Thoracic aorta (tissue), 2 donors: ENCODE measurements around the gene FRMPD1. TPM values are rescaled to one million over a fixed set of nuclear protein-coding genes. Genes with fewer than 3 reads are reported as not detected.

Source experiments
- ATAC-seq: fragments of 150-250 bp; one replicate; pipeline ENCODE4 v1.8.0; 2017; ENCODE audit warnings: low read depth; ENCODE audit not compliant: insufficient number of reproducible peaks, low FRiP score
- DNase-seq: peaks from one replicate; pipeline ENCODE4 v3.0.0-alpha.2; 2020; ENCODE audit warnings: low spot score
- H3K27ac ChIP-seq, 2 donors: fragments of 200-600 bp; sonication (generic); 1 replicate in 1 of 2; 2 replicates in 1 of 2; pipeline ENCODE4 v1.5.1; 2016; ENCODE audit warnings: mild to moderate bottlenecking in 2 of 2, moderate library complexity in 2 of 2
- H3K27me3 ChIP-seq: fragments of 200-600 bp; sonication (generic); replicated peaks from 2 replicates; pipeline ENCODE4 v1.6.0; 2016; ENCODE audit warnings: mild to moderate bottlenecking; ENCODE audit not compliant: insufficient read depth
- H3K36me3 ChIP-seq: fragments of 200-600 bp; sonication (generic); one replicate; pipeline ENCODE4 v1.5.1; 2016
- H3K4me1 ChIP-seq, 2 donors: fragments of 200-600 bp; sonication (generic); 1 replicate in 1 of 2; 2 replicates in 1 of 2; pipeline versions ENCODE4 v1.5.1 to v1.6.0; 2016; ENCODE audit warnings: low read depth in 2 of 2, mild to moderate bottlenecking in 1 of 2; ENCODE audit not compliant: control insufficient read depth in 1 of 2
- H3K4me3 ChIP-seq: fragments of 200-600 bp; sonication (generic); 2 replicates; pipeline ENCODE4 v1.5.1; 2016; ENCODE audit warnings: mild to moderate bottlenecking
- H3K9me3 ChIP-seq: fragments of 200-600 bp; sonication (generic); 2 replicates; pipeline ENCODE4 v1.5.1; 2016
- total RNA-seq, 2 donors: library from RNA; depleted of rRNA; stranded (reverse); fragments of >200 nt; gene quantifications; one replicate each; pipeline versions ENCODE4 v1.1.0 to v1.2.3, GENCODE V29; 2016
- TF ChIP-seq, protein P1 (sequence below): fragments of 200-600 bp; sonication (generic); IDR thresholded peaks from one replicate; pipeline ENCODE4 v1.5.1; 2019; ENCODE audit warnings: antibody characterized with exemption

Gene FRMPD1
- total RNA-seq, 2 donors from 2014 or later: 0.27 TPM; not detected in 1

DNA sequence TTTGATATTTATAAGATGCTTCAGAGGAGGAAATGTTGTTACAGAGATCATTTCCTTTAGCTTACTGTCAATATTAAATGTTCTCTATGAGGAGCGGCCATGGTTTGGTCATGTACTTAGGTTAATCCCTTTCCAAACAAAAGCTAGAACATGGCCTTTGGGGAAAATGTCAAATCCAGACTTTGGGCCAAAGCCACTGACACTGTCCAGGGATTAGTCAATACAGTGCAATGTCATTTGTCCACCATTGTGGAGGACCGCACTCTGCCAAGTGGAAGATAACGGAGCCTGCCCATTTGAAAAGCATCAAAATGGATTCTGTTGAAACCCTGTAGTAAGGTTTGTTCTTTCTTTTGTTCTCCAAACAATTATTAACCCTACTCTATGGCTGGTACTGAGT is 50.1 kb downstream of the FRMPD1 start:
- Histone ChIP-seq H3K4me3 (no peak overlapping the region), H3K36me3 (no peaks in the 10 kb centered on the region), H3K27me3 (no peaks in the 10 kb centered on the region), H3K9me3 (no peaks in the 10 kb centered on the region), H3K4me1 (no peaks in the 10 kb centered on the region), H3K27ac (no peak overlapping the region)
- DNase-seq (no peak), ATAC-seq (no peak)
- TF ChIP-seq, protein P1, sequence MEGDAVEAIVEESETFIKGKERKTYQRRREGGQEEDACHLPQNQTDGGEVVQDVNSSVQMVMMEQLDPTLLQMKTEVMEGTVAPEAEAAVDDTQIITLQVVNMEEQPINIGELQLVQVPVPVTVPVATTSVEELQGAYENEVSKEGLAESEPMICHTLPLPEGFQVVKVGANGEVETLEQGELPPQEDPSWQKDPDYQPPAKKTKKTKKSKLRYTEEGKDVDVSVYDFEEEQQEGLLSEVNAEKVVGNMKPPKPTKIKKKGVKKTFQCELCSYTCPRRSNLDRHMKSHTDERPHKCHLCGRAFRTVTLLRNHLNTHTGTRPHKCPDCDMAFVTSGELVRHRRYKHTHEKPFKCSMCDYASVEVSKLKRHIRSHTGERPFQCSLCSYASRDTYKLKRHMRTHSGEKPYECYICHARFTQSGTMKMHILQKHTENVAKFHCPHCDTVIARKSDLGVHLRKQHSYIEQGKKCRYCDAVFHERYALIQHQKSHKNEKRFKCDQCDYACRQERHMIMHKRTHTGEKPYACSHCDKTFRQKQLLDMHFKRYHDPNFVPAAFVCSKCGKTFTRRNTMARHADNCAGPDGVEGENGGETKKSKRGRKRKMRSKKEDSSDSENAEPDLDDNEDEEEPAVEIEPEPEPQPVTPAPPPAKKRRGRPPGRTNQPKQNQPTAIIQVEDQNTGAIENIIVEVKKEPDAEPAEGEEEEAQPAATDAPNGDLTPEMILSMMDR: no peak

DNA sequence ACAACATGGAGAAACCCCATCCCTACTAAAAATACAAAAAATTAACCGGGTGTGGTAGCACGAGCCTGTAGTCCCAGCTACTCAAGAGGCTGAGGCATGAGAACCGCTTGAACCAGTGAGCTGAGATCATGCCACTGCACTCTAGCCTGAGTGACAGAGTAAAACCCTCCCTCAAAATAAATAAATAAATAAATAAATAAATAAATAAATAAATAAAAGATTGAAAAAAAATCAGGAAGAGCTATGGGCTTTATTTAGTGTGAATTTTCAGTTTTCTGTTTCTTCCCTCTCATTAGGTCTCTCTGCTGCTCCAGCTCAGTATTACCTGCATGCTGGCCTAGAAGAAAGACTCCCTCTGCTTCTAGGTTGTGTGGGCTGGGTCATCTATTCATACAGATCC is 55.0 kb downstream of the FRMPD1 start:
- H3K9me3 ChIP-seq: no peaks in the 10 kb centered on the region
- no peaks in the 10 kb centered on the region for H3K4me1 ChIP-seq
- H3K36me3 ChIP-seq: no peaks in the 10 kb centered on the region
- no peak overlapping the region for H3K27ac ChIP-seq
- H3K4me3 ChIP-seq: no peak overlapping the region
- ATAC-seq (no peak), DNase-seq (no peak)
- TF ChIP-seq, protein P1: no peak
- no peaks in the 10 kb centered on the region for H3K27me3 ChIP-seq

DNA sequence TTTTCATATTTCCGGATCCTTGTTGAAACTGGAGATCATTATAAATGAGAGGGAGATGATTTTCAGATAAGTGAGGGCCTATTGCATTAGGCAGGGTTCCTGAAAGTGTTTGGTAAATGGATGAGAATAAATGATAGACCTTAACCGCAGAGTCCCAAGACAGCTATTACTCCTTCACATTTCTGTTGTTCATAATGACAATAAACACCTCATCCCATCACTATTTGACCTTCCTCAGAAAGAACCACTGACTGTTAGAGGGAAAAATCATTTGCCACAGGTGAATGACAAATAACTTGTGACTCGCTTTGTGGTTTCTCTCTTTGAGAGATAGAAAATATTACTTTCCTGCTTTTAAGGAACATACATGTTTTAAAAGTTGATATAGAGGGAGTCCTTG is 55.5 kb downstream of the FRMPD1 start:
- Histone ChIP-seq H3K27ac (no peak overlapping the region), H3K27me3 (no peaks in the 10 kb centered on the region)

DNA sequence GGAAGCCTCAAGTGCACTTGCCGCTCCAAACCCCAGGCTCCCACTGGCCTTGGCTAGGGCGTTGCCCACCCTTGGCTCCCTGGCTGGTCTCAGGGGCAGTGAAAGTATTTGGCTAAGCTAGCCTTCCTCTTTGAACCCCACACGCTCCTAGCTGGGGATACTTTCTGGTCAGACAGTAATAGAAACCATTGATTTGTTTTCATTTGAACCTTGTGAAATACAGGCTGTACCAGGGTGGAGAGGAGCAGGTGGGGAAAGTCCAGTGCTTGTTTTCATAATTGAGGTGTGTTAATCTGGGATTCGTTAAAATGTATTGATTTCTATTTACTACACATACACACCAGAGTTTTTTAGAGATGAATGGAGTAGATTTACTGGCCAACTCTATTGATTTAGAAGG is 57.0 kb downstream of the FRMPD1 start:
- H3K27me3 ChIP-seq: no peaks in the 10 kb centered on the region
- H3K36me3 ChIP-seq: no peaks in the 10 kb centered on the region
- TF ChIP-seq, protein P1: no peak
- DNase-seq: no peak
- H3K4me1 ChIP-seq: no peaks in the 10 kb centered on the region
- no peaks in the 10 kb centered on the region for H3K9me3 ChIP-seq
- no peak for ATAC-seq
- H3K4me3 ChIP-seq: no peak overlapping the region
- no peak overlapping the region for H3K27ac ChIP-seq

More for the DNA sequence above, 55.5 kb downstream of the FRMPD1 start:
- no peak for ATAC-seq
- no peak overlapping the region for H3K4me3 ChIP-seq
- DNase-seq: no peak
- no peaks in the 10 kb centered on the region for H3K9me3 ChIP-seq
- no peaks in the 10 kb centered on the region for H3K4me1 ChIP-seq
- TF ChIP-seq, protein P1: no peak
- H3K36me3 ChIP-seq: no peaks in the 10 kb centered on the region

DNA sequence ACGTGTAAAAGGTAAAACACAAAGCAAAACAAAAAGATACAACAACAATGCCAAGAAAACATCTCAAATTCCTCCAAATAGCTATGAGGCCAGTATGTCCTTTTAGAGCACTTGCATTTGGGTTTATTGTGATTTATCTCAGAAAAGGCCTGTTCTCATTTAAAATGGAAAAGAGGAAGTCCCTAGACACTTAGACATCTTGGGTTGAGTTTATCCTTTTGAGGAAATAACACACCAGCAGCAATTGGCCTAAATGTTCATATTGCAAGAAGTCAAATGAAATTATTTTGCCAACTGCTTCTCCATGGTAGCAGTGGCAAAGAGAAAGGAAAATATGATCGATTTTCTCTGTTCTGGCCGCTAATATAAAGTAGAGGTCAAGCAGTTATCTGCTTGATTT is 59.3 kb downstream of the FRMPD1 start:
- TF ChIP-seq, protein P1: no peak

More for the DNA sequence above, 59.3 kb downstream of the FRMPD1 start:
- no peak overlapping the region for H3K4me3 ChIP-seq
- H3K27me3 ChIP-seq: no peaks in the 10 kb centered on the region
- ATAC-seq (no peak), DNase-seq (no peak)
- H3K36me3 ChIP-seq: no peaks in the 10 kb centered on the region
- H3K9me3 ChIP-seq: no peaks in the 10 kb centered on the region
- H3K4me1 ChIP-seq: no peaks in the 10 kb centered on the region
- H3K27ac ChIP-seq: no peak overlapping the region
